ENCODE measurements around the gene CACNA1C.
"Not testable (repeated sequence)": the region's sequence is repeated elsewhere in the genome, so short reads cannot be mapped to it uniquely, and the experiment has no call there.

The CACNA1C gene

GRCh38 chr12:2487278-2487677 lies 434.5 kb downstream of the CACNA1C start:
- H3K4me3 ChIP-seq (ENCODE audit: low read depth, low read length) = no peak overlapping the region
- DNase-seq (ENCODE audit: low read depth) = no peak
- TF ChIP-seq POLR2A (IDR thresholded peaks at IDR 0.05; ENCODE audit: extremely low read depth, insufficient read length) (no peak), CTCF (IDR thresholded peaks at IDR 0.05; ENCODE audit: low read depth, low read length) (no peak), MAX (IDR thresholded peaks at IDR 0.05; ENCODE audit: low read depth, low read length) (no peak), MYC (IDR thresholded peaks at IDR 0.05; ENCODE audit: low read depth, low read length) (no peak)

- TF ChIP-seq MYC (IDR thresholded peaks at IDR 0.05; ENCODE audit: low read depth, low read length) = no peak
- TF ChIP-seq POLR2A (IDR thresholded peaks at IDR 0.05; ENCODE audit: extremely low read depth, insufficient read length) = no peak
- TF ChIP-seq CTCF (IDR thresholded peaks at IDR 0.05; ENCODE audit: low read depth, low read length) = no peak
- no peak for TF ChIP-seq MAX (IDR thresholded peaks at IDR 0.05; ENCODE audit: low read depth, low read length)
- no peak for DNase-seq (ENCODE audit: low read depth)
- no peak overlapping the region for H3K4me3 ChIP-seq (ENCODE audit: low read depth, low read length)
These were observed 435.3 kb downstream of the CACNA1C start for GRCh38 chr12:2488131-2488530.

GRCh38 chr12:2488596-2488995 lies 435.8 kb downstream of the CACNA1C start:
- no peak overlapping the region for H3K4me3 ChIP-seq (ENCODE audit: low read depth, low read length)
- TF ChIP-seq MYC (IDR thresholded peaks at IDR 0.05; ENCODE audit: low read depth, low read length) (no peak), POLR2A (IDR thresholded peaks at IDR 0.05; ENCODE audit: extremely low read depth, insufficient read length) (no peak), MAX (IDR thresholded peaks at IDR 0.05; ENCODE audit: low read depth, low read length) (no peak), CTCF (IDR thresholded peaks at IDR 0.05; ENCODE audit: low read depth, low read length) (no peak)
- no peak for DNase-seq (ENCODE audit: low read depth)

- TF ChIP-seq MAX (IDR thresholded peaks at IDR 0.05; ENCODE audit: low read depth, low read length) (no peak), MYC (IDR thresholded peaks at IDR 0.05; ENCODE audit: low read depth, low read length) (no peak), POLR2A (IDR thresholded peaks at IDR 0.05; ENCODE audit: extremely low read depth, insufficient read length) (no peak), CTCF (IDR thresholded peaks at IDR 0.05; ENCODE audit: low read depth, low read length) (no peak)
- no peak overlapping the region for H3K4me3 ChIP-seq (ENCODE audit: low read depth, low read length)
- no peak for DNase-seq (ENCODE audit: low read depth)
These were observed 436.5 kb downstream of the CACNA1C start for GRCh38 chr12:2489275-2489674.

GRCh38 chr12:2490831-2491230 lies 438.0 kb downstream of the CACNA1C start:
- no peak for DNase-seq (ENCODE audit: low read depth)
- no peak overlapping the region for H3K4me3 ChIP-seq (ENCODE audit: low read depth, low read length)
- TF ChIP-seq MYC (IDR thresholded peaks at IDR 0.05; ENCODE audit: low read depth, low read length) (no peak), CTCF (IDR thresholded peaks at IDR 0.05; ENCODE audit: low read depth, low read length) (no peak), POLR2A (IDR thresholded peaks at IDR 0.05; ENCODE audit: extremely low read depth, insufficient read length) (no peak), MAX (IDR thresholded peaks at IDR 0.05; ENCODE audit: low read depth, low read length) (no peak)

GRCh38 chr12:2491349-2491748 lies 438.6 kb downstream of the CACNA1C start:
- not testable (repeated sequence) for DNase-seq (ENCODE audit: low read depth); H3K4me3 ChIP-seq (ENCODE audit: low read depth, low read length)
